B cell (primary cell): ENCODE results near the gene OOSP4A. TPM values are rescaled to one million over a fixed set of nuclear protein-coding genes. Genes with fewer than 3 reads are reported as not detected.

Source experiments
- ATAC-seq: fragments of 200-7000 bp; cut with Tn5 transposase; one replicate; pipeline ENCODE4 v1.10.0; 2021; ENCODE audit warnings: low read depth, mild to moderate bottlenecking, moderate number of reproducible peaks, moderate library complexity
- CTCF ChIA-PET: fragments of 350-600 bp; sonication (Branson Sonifier 250); formaldehyde crosslinking; loops from one replicate; lab custom pipeline; 2021; ENCODE audit warnings: antibody characterized with exemption, inconsistent platforms; lab: Charles Lee
- POLR2A ChIA-PET: fragments of 350-600 bp; sonication (Branson Sonifier 250); formaldehyde crosslinking; loops from one replicate; lab custom pipeline; 2021; ENCODE audit warnings: antibody characterized with exemption; lab: Charles Lee
- DNase-seq: peaks from one replicate; pipeline ENCODE4 v3.0.0; 2013
- H2AFZ ChIP-seq: 2 replicates; pipeline ENCODE4 v1.6.1; 2012; ENCODE audit warnings: mild to moderate bottlenecking, low read depth, low read length; ENCODE audit not compliant: insufficient read depth, poor library complexity, severe bottlenecking
- H3K27ac ChIP-seq, 2 donors: 1 replicate in 1 of 2; 2 replicates in 1 of 2; pipeline ENCODE4 v1.5.1; 2012 to 2013; ENCODE audit warnings: low read length in 2 of 2, mild to moderate bottlenecking in 2 of 2, moderate library complexity in 1 of 2
- H3K27me3 ChIP-seq, 4 experiments: fragments of 200-600 bp in 1 of 4; sonication (generic) in 1 of 4; replicated peaks in 1 of 4; 1 replicate in 2 of 4; 2 replicates in 2 of 4; pipeline versions ENCODE4 v1.6.1 to v1.7.0; 2013 to 2016; ENCODE audit warnings: low read length in 3 of 4, mild to moderate bottlenecking in 2 of 4, mixed read lengths in 1 of 4, moderate library complexity in 1 of 4; ENCODE audit not compliant: insufficient read depth in 4 of 4, control insufficient read depth in 3 of 4; ENCODE audit errors: control extremely low read depth in 1 of 4
- H3K36me3 ChIP-seq, 2 experiments: replicated peaks in 1 of 2; 1 replicate in 1 of 2; 2 replicates in 1 of 2; pipeline versions ENCODE4 v1.6.1 to v1.7.1; 2013; ENCODE audit warnings: low read length in 1 of 2; ENCODE audit not compliant: insufficient read depth in 2 of 2, control insufficient read depth in 1 of 2; ENCODE audit errors: control extremely low read depth in 1 of 2, extremely low read depth in 1 of 2
- H3K4me1 ChIP-seq, 2 donors: fragments of 200-600 bp in 1 of 2; sonication (generic) in 1 of 2; 1 replicate in 1 of 2; 2 replicates in 1 of 2; pipeline versions ENCODE4 v1.5.1 to v1.6.1; 2013 to 2017; ENCODE audit warnings: low read length in 2 of 2; ENCODE audit not compliant: control insufficient read depth in 2 of 2, insufficient read depth in 2 of 2
- H3K4me2 ChIP-seq: replicated peaks from 2 replicates; pipeline ENCODE3; 2012; ENCODE audit warnings: mild to moderate bottlenecking, low read depth, low read length; ENCODE audit not compliant: poor library complexity, severe bottlenecking
- H3K4me3 ChIP-seq, 5 experiments: fragments of 200-600 bp in 1 of 5; sonication (generic) in 1 of 5; 1 replicate in 3 of 5; 2 replicates in 2 of 5; pipeline versions ENCODE4 v1.5.1 to v1.7.0; 2011 to 2016; ENCODE audit warnings: low read length in 4 of 5, mild to moderate bottlenecking in 4 of 5, low read depth in 2 of 5, control low read depth in 1 of 5, moderate library complexity in 1 of 5; ENCODE audit not compliant: insufficient read depth in 1 of 5; ENCODE audit errors: control extremely low read depth in 1 of 5, extremely low read depth in 1 of 5
- H3K79me2 ChIP-seq: fragments of 200-600 bp; sonication (generic); one replicate; pipeline ENCODE4 v1.6.0; 2016; ENCODE audit warnings: low read length; ENCODE audit not compliant: control insufficient read depth, insufficient read depth
- H3K9ac ChIP-seq: fragments of 200-600 bp; sonication (generic); 2 replicates; pipeline ENCODE4 v1.6.1; 2017; ENCODE audit warnings: mild to moderate bottlenecking, low read length, moderate library complexity
- H3K9me3 ChIP-seq, 3 donors: one replicate each; pipeline versions ENCODE4 v1.6.1 to v1.7.1; 2013; ENCODE audit warnings: low read length in 2 of 3; ENCODE audit not compliant: control insufficient read depth in 2 of 3, insufficient read depth in 1 of 3; ENCODE audit errors: control extremely low read depth in 1 of 3
- H4K20me1 ChIP-seq: 2 replicates; pipeline ENCODE4 v1.6.0; 2012; ENCODE audit warnings: mild to moderate bottlenecking, low read length; ENCODE audit not compliant: insufficient read depth, control insufficient read depth, poor library complexity, severe bottlenecking
- H3K27ac Mint-ChIP-seq: one replicate; pipeline ENCODE4 v1.8.0; 2021; ENCODE audit warnings: mixed read lengths
- H3K27me3 Mint-ChIP-seq: one replicate; pipeline ENCODE4 v1.8.0; 2021; ENCODE audit warnings: mixed read lengths
- H3K4me1 Mint-ChIP-seq: one replicate; pipeline ENCODE4 v1.8.0; 2021; ENCODE audit warnings: mixed read lengths
- H3K4me3 Mint-ChIP-seq: one replicate; pipeline ENCODE4 v1.8.0; 2021; ENCODE audit warnings: mixed read lengths
- H3K9me3 Mint-ChIP-seq: one replicate; pipeline ENCODE4 v1.8.0; 2022; ENCODE audit warnings: mixed read lengths; ENCODE audit not compliant: insufficient read depth
- EZH2 ChIP-seq: IDR thresholded peaks from 2 replicates; pipeline ENCODE4 v1.6.1; 2012; ENCODE audit warnings: borderline replicate concordance, low read depth, mild to moderate bottlenecking, moderate library complexity, low read length; ENCODE audit not compliant: insufficient read depth, poor library complexity, severe bottlenecking
- WGBS: methylation state at CpG from one replicate; pipeline ENCODE4 v1.1.5; 2013; ENCODE audit warnings: missing lambda C conversion rate; ENCODE audit not compliant: insufficient coverage; 5-methylcytosine and 5-hydroxymethylcytosine counted together
- intact Hi-C: fragments of 100-400 bp; cut with micrococcal nuclease; formaldehyde crosslinking; loops from one replicate; pipeline ENCODE4 v1.10.0; 2022
- polyA plus RNA-seq: library from polyadenylated mRNA; depleted of rRNA; stranded (reverse); fragments of >200 nt; gene quantifications from 2 replicates; pipeline ENCODE4 v1.2.3, GENCODE V29; 2012
- total RNA-seq, 2 donors: library from RNA; stranded (reverse); fragments of 120-200 nt in 1 of 2; gene quantifications; 1 replicate in 1 of 2; 2 replicates in 1 of 2; pipeline versions ENCODE4 v1.2.3 to v1.2.4, GENCODE V29; 2013 to 2022
- TF ChIP-seq, protein P1 (sequence below): fragments of 200-600 bp; IDR thresholded peaks from one replicate; pipeline ENCODE4 v1.8.0; 2022; ENCODE audit warnings: antibody characterized with exemption, mild to moderate bottlenecking

The OOSP4A gene
- total and polyA plus RNA-seq, 2 donors (not counting 1 experiment from before 2014, with no cell fraction given) = not detected

DNA sequence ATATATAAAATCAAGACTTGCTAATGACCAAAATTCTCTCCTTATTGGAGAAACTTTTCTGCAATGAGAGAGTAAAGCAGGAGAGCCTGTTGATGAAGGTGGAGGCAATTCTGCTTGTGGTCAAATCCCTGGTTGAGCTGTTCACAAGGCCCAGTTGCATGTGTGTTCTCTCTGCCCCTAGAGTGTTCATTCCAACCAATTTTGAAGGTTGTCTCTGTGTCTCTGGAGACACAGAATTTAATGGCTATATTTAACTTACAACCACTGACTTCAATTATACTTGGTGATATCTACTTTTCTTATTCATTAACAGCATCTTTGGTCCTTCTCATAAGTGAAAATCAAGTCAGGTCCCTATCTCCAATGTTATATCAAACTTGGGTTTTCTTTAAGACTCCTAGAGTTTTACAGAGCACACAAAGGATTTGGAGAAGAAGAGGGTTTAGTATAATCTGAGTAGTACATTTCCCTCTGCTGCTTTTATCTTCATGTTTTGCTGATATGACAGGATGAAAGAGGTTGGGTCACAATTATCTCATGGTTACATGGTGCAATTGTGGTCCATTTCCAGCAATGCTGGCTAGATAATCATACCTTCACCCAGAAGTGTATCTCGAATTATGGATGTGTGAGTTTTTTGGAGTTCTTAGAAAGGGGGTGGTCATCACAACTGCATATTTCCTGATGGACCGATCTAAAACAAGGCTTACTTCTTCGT is 4.0 kb downstream of the OOSP4A start:
- Histone ChIP-seq H3K9ac (no peak overlapping the region), H3K27ac (no peak overlapping the region)
- no CpG with 5 or more reads among the region's 3 CpGs for WGBS

DNA sequence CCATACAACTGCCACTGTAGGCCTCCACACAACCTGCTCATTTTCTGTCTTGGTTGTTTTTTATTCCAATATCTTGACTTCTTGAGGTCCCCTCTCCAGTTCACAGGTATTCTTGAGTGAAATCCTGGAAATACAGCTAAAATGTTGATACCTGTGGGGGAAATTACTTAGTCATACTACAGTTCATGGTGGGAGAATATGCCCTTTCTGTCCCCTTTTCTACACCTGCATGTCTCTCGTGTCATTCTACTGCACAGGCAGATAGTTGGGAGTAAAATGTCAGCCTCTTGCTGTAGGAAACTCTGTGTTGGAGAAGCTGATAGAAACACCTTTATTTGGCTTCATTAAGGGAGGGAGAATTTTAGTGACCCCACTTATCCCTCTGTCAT is 4.6 kb downstream of the OOSP4A start:
- TF ChIP-seq, protein P1, sequence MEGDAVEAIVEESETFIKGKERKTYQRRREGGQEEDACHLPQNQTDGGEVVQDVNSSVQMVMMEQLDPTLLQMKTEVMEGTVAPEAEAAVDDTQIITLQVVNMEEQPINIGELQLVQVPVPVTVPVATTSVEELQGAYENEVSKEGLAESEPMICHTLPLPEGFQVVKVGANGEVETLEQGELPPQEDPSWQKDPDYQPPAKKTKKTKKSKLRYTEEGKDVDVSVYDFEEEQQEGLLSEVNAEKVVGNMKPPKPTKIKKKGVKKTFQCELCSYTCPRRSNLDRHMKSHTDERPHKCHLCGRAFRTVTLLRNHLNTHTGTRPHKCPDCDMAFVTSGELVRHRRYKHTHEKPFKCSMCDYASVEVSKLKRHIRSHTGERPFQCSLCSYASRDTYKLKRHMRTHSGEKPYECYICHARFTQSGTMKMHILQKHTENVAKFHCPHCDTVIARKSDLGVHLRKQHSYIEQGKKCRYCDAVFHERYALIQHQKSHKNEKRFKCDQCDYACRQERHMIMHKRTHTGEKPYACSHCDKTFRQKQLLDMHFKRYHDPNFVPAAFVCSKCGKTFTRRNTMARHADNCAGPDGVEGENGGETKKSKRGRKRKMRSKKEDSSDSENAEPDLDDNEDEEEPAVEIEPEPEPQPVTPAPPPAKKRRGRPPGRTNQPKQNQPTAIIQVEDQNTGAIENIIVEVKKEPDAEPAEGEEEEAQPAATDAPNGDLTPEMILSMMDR = no peak
- TF ChIP-seq EZH2 = no peak
- Histone ChIP-seq H3K4me2 (no peak overlapping the region), H2AFZ (no peak overlapping the region), H4K20me1 (no peaks in the 10 kb centered on the region), H3K79me2 (no peaks in the 10 kb centered on the region), H3K36me3 (no peaks in the 10 kb centered on the region), H3K9me3 (no peaks in the 10 kb centered on the region), H3K4me3 (no peak overlapping the region), H3K4me1 (no peaks in the 10 kb centered on the region), H3K9ac (no peak overlapping the region), H3K27ac (no peak overlapping the region), H3K27me3 (no peaks in the 10 kb centered on the region)
- no peak overlapping the region for H3K4me3 Mint-ChIP-seq
- no peak for DNase-seq
- intact Hi-C loops = no loop called here
- H3K4me1 Mint-ChIP-seq = no peaks in the 10 kb centered on the region
- peaks cover 26% of the 10 kb centered on the region for H3K27me3 Mint-ChIP-seq
- no peak overlapping the region for H3K27ac Mint-ChIP-seq
- ChIA-PET POLR2A (no interaction called here), CTCF (no interaction called here)
- H3K9me3 Mint-ChIP-seq = no peaks in the 10 kb centered on the region
- no peak for ATAC-seq
- no CpG with 5 or more reads among the region's 1 CpG for WGBS

More for the DNA sequence above, 4.0 kb downstream of the OOSP4A start:
- Histone ChIP-seq H3K4me3 (no peak overlapping the region), H3K4me2 (no peak overlapping the region), H3K79me2 (no peaks in the 10 kb centered on the region), H2AFZ (no peak overlapping the region), H3K9me3 (no peaks in the 10 kb centered on the region), H4K20me1 (no peaks in the 10 kb centered on the region), H3K36me3 (no peaks in the 10 kb centered on the region), H3K27me3 (no peaks in the 10 kb centered on the region), H3K4me1 (no peaks in the 10 kb centered on the region)
- no peak overlapping the region for H3K4me3 Mint-ChIP-seq
- no peaks in the 10 kb centered on the region for H3K4me1 Mint-ChIP-seq
- TF ChIP-seq, protein P1 = no peak
- TF ChIP-seq EZH2 = no peak
- no peak for DNase-seq
- H3K9me3 Mint-ChIP-seq = no peaks in the 10 kb centered on the region
- H3K27me3 Mint-ChIP-seq = peaks cover 23% of the 10 kb centered on the region
- H3K27ac Mint-ChIP-seq = no peak overlapping the region
- intact Hi-C loops = no loop called here
- POLR2A ChIA-PET = no interaction called here
- no peak for ATAC-seq
- CTCF ChIA-PET = no interaction called here
